Upper lobe of left lung (tissue), 6 donors: Measurements from ENCODE around the gene ZDHHC1. TPM values are rescaled to one million over a fixed set of nuclear protein-coding genes. Genes with fewer than 3 reads are reported as not detected.
"Not testable (repeated sequence)": the region's sequence is repeated elsewhere in the genome, so short reads cannot be mapped to it uniquely, and the experiment has no call there.

Experiments used
- ATAC-seq, 2 donors: fragments of 200-7000 bp; cut with Tn5 transposase; one replicate each; pipeline ENCODE4 v1.9.1; 2022; ENCODE audit warnings: mild to moderate bottlenecking in 2 of 2, moderate library complexity in 2 of 2; ENCODE audit not compliant: low FRiP score in 2 of 2
- DNase-seq, 2 donors: peaks; one replicate each; pipeline ENCODE4 v3.0.0-alpha.2; 2019 to 2020
- H3K27ac ChIP-seq, 4 donors: fragments of 200-600 bp; sonication (generic); one replicate each; pipeline ENCODE4 v1.5.1; 2016 to 2019
- H3K27me3 ChIP-seq, 4 donors: fragments of 200-600 bp; sonication (generic); one replicate each; pipeline ENCODE4 v1.5.1; 2017 to 2019
- H3K36me3 ChIP-seq, 4 donors: fragments of 200-600 bp; sonication (generic); one replicate each; pipeline ENCODE4 v1.5.1; 2016 to 2019
- H3K4me1 ChIP-seq, 4 donors: fragments of 200-600 bp; sonication (generic); one replicate each; pipeline ENCODE4 v1.5.1; 2018 to 2019
- H3K4me3 ChIP-seq, 4 donors: fragments of 200-600 bp; sonication (generic); one replicate each; pipeline ENCODE4 v1.5.1; 2017 to 2019; ENCODE audit warnings: mild to moderate bottlenecking in 2 of 4, moderate library complexity in 1 of 4
- H3K9me3 ChIP-seq, 4 donors: fragments of 200-600 bp; sonication (generic); one replicate each; pipeline ENCODE4 v1.5.1; 2018 to 2019
- EP300 ChIP-seq, 4 donors: sonication (generic); formaldehyde crosslinking; IDR thresholded peaks; one replicate each; pipeline ENCODE4 v1.5.1; 2017; ENCODE audit warnings: antibody characterized with exemption in 4 of 4, control low read depth in 2 of 4
- POLR2A ChIP-seq, 4 donors: fragments of 450-650 bp; IDR thresholded peaks; one replicate each; pipeline ENCODE4 v1.5.1; 2016 to 2017; ENCODE audit warnings: antibody characterized with exemption in 4 of 4, mild to moderate bottlenecking in 2 of 4
- POLR2AphosphoS5 ChIP-seq, 2 donors: sonication (generic); formaldehyde crosslinking; IDR thresholded peaks; one replicate each; pipeline ENCODE4 v1.5.1; 2017; ENCODE audit warnings: antibody characterized with exemption in 2 of 2
- WGBS, 2 donors: methylation state at CpG; one replicate each; pipeline ENCODE4 v1.1.5; 2017 to 2018; 5-methylcytosine and 5-hydroxymethylcytosine counted together
- total RNA-seq, 6 donors: library from RNA; depleted of rRNA in 4 of 6; stranded (reverse); fragments of >200 nt in 4 of 6; gene quantifications; one replicate each; pipeline versions ENCODE4 v1.1.0 to v1.2.1, GENCODE V29; 2016 to 2021
- TF ChIP-seq, protein P1 (sequence below), 6 experiments: fragments of 450-650 bp in 4 of 6; fragments of 200-600 bp in 2 of 6; sonication (generic) in 2 of 6; IDR thresholded peaks; one replicate each; pipeline ENCODE4 v1.5.1; 2016 to 2019; ENCODE audit warnings: antibody characterized with exemption in 6 of 6
- donor health status: DM: no; HTN: no; CAD: no; lungs with moderate emphysema.
- donor health status: DM: no; HTN: yes; CAD: no; lungs with severe emphysema.

Gene ZDHHC1
- total RNA-seq, 6 donors from 2014 or later, result 14.7 to 49.2 (median 21.4) TPM

DNA sequence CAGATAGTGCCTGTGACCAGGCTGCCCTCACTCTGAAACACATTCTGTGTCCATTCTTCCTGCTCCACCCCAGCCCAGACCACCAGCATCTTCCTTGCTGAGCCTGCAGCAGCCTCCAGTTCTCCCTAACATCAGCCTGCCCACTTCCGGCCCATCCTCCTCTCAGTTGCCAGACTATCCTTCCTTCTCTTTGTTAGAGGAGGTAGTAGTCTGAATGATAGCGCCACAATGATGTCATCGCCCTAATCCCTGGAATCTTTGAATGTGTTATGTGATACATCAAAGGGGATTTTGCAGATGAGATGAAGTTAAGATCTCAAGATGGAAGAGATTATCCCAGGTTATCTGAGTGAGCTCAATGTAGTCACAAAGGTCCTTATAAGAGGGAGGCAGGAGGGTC lies 3.2 kb upstream of the ZDHHC1 start:
- Histone ChIP-seq H3K36me3 (no peaks in the 10 kb centered on the region), H3K4me1 (peaks cover 14 to 31% (median 22%) of the 10 kb centered on the region in 4 donors), H3K27ac (no peak overlapping the region), H3K27me3 (no peaks in the 10 kb centered on the region), H3K4me3 (no peak overlapping the region), H3K9me3 (no peaks in the 10 kb centered on the region)
- WGBS, 2 donors, result 88 to 91% methylated on average over 3 of the region's 3 CpGs
- ATAC-seq, result no peak
- DNase-seq, result no peak
- no peak for TF ChIP-seq POLR2AphosphoS5 (IDR thresholded peaks at IDR 0.05)

DNA sequence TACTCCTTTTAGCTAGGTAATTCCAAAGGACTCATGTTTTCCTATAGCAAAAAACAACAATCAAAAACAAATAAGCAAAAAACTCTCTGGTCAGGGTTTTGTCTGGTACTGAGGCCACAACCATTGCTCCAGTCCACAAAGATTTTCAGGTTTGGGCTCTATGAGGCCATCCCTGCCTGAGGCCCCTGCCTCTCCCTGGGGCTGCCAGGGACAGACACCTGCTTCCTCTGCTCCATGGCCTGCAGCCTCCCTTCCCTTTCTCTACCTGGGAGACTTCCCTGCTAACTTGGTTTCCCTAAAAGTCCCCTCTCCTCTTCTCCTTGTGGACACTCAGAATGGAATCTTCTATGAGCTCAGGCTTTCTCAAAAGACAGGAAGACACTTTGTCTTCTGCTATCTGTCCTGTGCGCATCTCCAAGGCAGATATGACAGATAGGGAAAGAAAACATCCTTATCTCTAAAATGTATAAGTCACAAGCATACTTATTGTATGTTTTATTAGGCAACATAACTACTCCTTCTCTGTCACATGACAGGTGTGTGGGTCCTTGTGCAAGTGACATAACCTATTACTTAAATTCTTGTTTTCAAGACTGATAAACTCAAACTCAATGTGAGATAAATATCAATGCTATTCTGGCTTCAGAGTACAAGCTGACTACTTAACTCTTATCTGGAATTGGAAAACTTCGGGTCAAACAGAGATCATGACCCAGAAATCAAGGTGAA lies 1.2 kb upstream of the ZDHHC1 start:
- TF ChIP-seq, protein P1, sequence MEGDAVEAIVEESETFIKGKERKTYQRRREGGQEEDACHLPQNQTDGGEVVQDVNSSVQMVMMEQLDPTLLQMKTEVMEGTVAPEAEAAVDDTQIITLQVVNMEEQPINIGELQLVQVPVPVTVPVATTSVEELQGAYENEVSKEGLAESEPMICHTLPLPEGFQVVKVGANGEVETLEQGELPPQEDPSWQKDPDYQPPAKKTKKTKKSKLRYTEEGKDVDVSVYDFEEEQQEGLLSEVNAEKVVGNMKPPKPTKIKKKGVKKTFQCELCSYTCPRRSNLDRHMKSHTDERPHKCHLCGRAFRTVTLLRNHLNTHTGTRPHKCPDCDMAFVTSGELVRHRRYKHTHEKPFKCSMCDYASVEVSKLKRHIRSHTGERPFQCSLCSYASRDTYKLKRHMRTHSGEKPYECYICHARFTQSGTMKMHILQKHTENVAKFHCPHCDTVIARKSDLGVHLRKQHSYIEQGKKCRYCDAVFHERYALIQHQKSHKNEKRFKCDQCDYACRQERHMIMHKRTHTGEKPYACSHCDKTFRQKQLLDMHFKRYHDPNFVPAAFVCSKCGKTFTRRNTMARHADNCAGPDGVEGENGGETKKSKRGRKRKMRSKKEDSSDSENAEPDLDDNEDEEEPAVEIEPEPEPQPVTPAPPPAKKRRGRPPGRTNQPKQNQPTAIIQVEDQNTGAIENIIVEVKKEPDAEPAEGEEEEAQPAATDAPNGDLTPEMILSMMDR (IDR thresholded peaks at IDR 0.05), result no peak
- TF ChIP-seq POLR2AphosphoS5 (IDR thresholded peaks at IDR 0.05) (no peak), POLR2A (IDR thresholded peaks at IDR 0.05) (no peak), EP300 (IDR thresholded peaks at IDR 0.05) (no peak)
- Histone ChIP-seq H3K27ac (no peak overlapping the region), H3K27me3 (no peaks in the 10 kb centered on the region), H3K36me3 (no peaks in the 10 kb centered on the region), H3K9me3 (no peaks in the 10 kb centered on the region), H3K4me3 (no peak overlapping the region), H3K4me1 (peaks cover 21 to 29% (median 23%) of the 10 kb centered on the region in 4 donors)
- 76 to 77% methylated on average over 2 of the region's 2 CpGs for WGBS, 2 donors
- no peak for DNase-seq
- no peak for ATAC-seq

DNA sequence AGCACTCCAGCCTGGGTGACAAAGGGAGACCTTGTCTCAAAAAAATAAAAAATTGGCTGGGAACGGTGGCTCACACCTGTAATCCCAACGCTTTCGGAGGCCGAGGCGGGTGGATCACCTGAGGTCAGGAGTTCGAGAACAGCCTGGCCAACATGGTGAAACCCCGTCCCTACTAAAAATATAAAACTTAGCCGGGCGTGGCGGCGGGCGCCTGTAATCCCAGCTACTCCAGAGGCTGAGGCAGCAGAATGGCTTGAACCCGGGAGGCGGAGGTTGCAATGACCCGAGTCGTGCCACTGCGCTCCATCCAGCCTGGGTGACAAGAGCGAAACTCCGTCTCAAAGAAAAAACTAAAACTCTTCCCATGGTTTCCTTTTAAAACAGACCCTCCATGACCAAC lies 856 bp downstream of the ZDHHC1 start:
- not testable (repeated sequence) for H3K9me3 ChIP-seq, H3K27me3 ChIP-seq, ATAC-seq, H3K36me3 ChIP-seq
- H3K4me3 ChIP-seq, result peak overlapping the region; percentile 73 to 94 (median 79)
- H3K4me1 ChIP-seq, result peaks cover 21 to 29% (median 23%) of the 10 kb centered on the region in 4 donors
- peak in 1 of 2 donors; percentile 59 for DNase-seq
- H3K27ac ChIP-seq, result peak overlapping the region; percentile 84 to 97 (median 89)
- 83 to 91% methylated on average over 19 of the region's 19 CpGs for WGBS, 2 donors

DNA sequence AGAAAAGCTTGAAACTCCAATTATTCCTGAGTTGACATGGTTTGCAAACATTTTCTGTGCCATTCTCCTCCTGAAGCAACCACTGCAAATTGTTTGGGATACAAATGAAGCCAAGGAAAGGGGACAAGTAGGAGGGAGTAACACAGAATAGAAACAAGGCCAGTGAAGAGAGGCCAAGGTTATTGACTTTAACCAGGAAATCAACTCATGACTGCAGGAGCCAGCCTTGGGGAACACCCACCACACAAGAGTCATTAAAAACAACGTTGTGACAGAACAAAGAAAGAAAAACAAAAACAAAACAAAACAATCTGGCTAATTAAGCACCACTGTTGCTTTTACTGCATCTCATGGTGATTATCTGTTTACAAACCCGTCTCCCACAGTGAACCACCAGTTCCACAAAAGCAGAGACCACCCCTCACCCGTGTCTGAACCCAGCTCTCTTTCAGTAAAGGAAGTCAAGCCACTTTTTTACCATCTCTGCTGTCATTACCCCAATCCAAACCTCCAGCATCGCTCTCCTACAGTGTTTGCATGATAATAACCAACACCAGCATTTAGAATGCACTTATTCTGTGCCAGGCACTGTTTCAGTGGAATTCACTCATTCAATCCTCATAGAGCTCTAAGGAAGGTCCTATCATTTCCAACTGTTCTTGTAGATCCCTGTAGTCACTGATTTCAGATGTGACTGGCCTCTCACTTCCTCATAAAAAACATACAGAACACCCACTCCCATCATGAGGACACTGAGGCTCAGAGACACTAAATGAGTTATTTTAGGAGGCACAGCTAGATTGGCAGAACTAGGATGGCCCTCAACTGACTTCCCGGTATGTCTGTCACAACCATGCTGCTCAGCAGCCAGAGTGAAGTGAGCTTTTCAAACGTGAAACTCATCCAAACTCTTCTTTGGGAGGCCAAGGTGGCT lies 2.0 kb downstream of the ZDHHC1 start:
- no peak for TF ChIP-seq POLR2A (IDR thresholded peaks at IDR 0.05)
- no peak for TF ChIP-seq EP300 (IDR thresholded peaks at IDR 0.05)
- TF ChIP-seq, protein P1 (IDR thresholded peaks at IDR 0.05), result no peak
- no peak for TF ChIP-seq POLR2AphosphoS5 (IDR thresholded peaks at IDR 0.05)
- WGBS, 2 donors, result 47 to 67% methylated on average over 6 of the region's 6 CpGs
- Histone ChIP-seq H3K36me3 (no peaks in the 10 kb centered on the region), H3K9me3 (no peaks in the 10 kb centered on the region), H3K4me1 (peaks cover 21 to 29% (median 23%) of the 10 kb centered on the region in 4 donors), H3K4me3 (no peak overlapping the region), H3K27me3 (no peaks in the 10 kb centered on the region), H3K27ac (peak overlapping the region in 3 of 4 donors; percentile 7 to 39 (median 27))
- no peak for ATAC-seq
- DNase-seq, result no peak

DNA sequence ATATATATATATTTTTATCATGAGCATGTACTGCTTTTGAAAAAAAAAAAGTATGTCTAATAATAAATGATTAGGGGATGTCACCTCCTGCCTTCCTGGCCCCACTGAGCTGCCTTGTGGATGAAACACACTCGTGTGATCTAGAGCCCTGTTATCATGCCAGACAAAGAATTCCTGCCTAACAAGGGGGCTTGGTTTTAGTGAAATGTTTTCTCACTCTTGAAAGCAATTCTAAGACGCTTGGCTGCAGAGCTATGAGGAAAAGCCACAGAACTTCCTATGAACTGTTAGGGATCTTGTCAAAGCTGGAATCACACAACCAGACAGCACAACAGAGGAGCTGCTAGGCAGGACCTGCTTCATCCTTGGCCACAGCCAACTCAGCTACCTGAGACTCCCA lies 4.0 kb downstream of the ZDHHC1 start:
- ATAC-seq (no peak), DNase-seq (no peak)
- Histone ChIP-seq H3K27ac (no peak overlapping the region), H3K9me3 (no peaks in the 10 kb centered on the region), H3K27me3 (no peaks in the 10 kb centered on the region), H3K36me3 (no peaks in the 10 kb centered on the region), H3K4me1 (peaks cover 21 to 29% (median 23%) of the 10 kb centered on the region in 4 donors), H3K4me3 (no peak overlapping the region)
- WGBS, 2 donors, result 29 to 38% methylated on average over 2 of the region's 2 CpGs
- TF ChIP-seq, protein P1 (IDR thresholded peaks at IDR 0.05), result no peak
